ENCODE measurements around the gene LAMA1.
"Not testable (repeated sequence)": the region's sequence is repeated elsewhere in the genome, so short reads cannot be mapped to it uniquely, and the experiment has no call there.

Gene LAMA1

DNA sequence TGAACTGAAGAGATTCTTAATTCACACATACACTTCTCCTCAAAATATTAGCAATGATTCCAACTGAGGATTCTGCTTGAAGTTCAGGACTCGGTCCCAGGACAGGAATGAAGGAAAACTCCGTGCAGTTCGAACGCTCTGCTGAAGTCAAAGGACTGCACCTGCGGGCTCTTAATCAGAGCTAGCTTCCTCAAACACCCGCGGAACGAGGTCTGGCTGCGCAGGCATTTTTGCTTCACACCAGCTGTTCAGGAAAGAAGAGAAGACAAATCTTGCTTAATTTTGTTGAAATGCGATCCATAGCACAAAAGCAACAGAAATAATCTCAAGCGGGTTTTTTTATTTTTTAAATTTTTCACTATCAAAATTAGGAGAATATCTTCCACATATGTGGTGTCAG is 175.6 kb downstream of the LAMA1 start:
- DNase-seq = no peak

DNA sequence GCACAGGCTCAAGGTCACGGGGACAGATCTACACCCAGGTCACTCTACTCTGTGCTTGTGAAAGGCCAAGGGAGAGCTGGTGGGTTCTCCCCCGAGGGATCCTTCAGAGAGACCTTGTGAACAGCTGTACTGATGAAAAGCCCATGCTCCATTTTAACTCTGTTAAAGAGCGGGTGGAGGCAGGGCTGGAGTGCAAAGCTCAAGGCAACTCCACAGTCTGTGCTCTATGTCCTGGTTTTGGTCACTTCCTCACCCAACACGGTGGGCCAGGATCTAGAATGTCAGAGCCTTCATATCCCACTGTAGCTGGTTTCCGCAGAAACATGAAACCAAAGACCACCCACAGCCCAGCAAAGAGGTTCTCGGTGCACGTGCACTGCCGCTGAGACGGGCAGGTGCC is 177.1 kb downstream of the LAMA1 start:
- no peak for DNase-seq

- DNase-seq = no peak
Observed at GRCh38 chr18:6939972-6940371, 177.6 kb downstream of the LAMA1 start.

DNA sequence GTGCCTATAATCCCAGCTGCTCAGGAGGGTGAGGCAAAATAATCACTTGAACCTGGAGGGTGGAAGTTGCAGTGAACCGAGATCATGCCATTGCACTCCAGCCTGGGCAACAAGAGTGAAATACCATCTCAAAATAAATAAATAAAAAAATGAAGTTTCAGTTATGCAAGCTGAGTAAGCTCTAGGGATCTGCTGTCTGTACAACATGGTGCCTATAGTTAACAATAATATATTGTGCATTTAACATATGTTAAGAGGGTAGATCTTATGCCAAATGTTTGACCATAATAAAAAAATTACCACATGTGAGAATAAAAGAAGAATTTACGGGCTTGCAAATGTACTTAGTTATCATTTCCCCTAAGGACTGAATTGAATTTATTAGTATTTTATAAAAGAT is 179.2 kb downstream of the LAMA1 start:
- not testable (repeated sequence) for DNase-seq

DNA sequence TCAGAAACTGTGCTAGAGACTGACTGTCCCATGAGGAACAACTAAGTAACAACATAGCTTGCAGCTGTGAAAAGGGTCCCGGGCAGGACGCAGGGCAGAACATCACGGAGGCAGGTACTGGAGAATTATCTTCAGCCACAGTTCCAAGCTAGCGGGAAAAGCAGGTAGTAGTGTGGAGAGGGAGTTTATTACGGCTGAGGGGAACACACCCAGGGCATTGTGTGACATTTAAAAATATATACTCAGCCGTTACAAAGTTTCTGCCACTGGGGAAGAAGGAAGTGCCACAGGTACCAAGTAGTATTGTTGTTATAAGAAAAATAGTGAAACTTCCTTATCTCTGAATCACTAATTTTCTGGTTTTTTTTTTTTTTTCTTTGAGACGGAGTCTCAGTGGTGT is 179.6 kb downstream of the LAMA1 start:
- no peak for DNase-seq

- no peak for DNase-seq
Observed at GRCh38 chr18:6934859-6935258, 182.7 kb downstream of the LAMA1 start.

DNA sequence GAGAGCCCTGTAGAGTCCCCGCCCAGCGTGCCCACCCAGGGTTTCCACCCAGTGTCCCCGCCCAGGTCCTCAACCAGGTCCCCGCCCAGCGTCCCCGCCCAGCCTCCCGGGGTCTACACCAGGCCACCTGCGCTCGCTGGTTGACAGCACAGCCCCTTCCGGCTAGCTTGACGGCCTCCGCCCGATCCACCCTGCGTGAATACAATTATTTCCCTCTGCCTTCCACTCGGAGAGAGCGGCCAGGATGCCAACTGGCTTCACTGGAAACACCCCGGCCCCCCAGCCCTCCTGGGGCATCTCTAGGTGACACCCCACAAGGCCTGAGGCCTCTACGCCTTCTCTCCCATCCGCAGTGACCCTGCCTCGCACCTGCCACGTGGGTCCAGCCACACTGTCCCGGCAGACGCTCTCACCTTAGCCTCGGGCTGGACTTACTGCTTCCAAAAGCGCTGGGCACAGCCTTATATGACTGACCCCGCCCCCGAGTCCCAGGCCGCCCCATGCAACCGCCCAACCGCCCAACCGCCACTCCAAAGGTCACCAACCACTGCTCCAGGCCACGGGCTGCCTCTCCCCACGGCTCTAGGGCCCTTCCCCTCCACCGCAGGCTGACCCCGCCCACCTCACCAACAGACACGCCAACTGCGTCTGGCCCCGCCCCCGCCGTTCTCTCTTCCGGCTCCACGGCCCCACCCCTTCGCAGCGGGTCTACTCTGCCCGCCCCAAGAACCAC is 188.1 kb downstream of the LAMA1 start:
- DNase-seq = no peak

DNA sequence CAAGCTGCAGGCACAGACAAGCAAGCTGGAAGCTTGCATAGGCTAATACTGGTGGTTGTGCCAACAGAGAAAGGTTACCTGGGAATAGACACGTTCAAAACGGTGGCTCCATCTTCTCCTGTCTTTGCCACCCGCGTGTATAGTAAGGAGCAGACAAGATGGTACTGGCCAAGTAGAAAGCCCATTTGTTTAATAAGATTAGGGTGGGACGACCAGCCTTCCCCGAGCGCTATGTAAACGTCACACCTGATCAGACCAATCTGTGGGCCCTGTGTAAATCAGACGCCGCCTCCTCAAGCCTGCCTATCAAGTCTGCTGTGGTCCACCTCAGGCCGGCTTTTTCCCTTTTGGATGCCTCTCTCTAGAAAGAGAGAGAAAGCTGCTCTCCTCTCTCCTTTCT is 189.2 kb downstream of the LAMA1 start:
- DNase-seq = no peak

DNA sequence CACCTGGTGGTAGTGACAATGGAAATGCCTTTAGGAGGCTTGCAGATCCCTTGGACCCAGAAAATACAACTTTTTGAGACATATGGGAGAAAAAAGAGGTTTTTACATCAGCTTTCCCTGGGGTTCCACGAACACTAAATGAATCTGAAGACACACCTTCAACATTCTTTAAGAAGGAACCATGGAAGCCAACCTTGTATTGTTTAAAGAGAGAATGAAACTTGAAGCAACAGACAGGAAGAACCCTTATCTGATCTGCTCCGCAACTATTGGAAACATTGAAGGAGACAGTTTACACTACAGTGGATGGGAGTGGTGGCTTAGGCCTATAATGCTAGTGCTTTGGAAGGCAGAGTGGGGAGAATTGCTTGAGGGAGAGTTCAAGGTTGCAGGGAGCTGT is 190.4 kb downstream of the LAMA1 start:
- DNase-seq = no peak

- no peak for DNase-seq
Observed at GRCh38 chr18:6923220-6923619, 194.4 kb downstream of the LAMA1 start.

DNA sequence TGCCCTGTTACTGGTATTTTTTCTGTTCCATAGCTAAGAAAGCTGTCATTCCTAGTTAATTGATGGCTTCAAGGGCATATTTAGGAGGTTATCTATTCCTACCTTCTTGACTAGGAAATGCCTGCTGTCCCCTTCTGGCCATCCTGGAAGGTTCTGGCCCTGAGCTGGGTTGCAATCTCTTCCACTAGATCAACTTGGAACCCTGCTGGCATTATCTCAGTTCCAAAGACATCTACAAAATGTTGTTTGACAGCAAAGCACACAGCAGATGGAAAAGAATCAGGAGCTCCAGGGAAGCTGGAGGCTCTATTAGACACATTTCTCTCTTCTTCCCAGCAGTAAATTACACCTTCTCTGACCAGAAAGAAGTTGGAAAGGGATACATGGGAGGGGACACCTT is 196.0 kb downstream of the LAMA1 start:
- DNase-seq = no peak

GRCh38 chr18:6920099-6920955 is 197.3 kb downstream of the LAMA1 start:
- DNase-seq = peak; percentile 65

GRCh38 chr18:6917072-6917471 is 200.5 kb downstream of the LAMA1 start:
- peak; percentile 10 for DNase-seq

GRCh38 chr18:6901286-6901926 is 216.2 kb downstream of the LAMA1 start:
- no peak for DNase-seq

- DNase-seq = no peak
Observed at GRCh38 chr18:6891788-6892187, 225.8 kb downstream of the LAMA1 start.

Data from fibroblast of skin of right quadriceps (primary cell).